Panc1 (cell line): Measurements from ENCODE around the gene PEX6. TPM values are rescaled to one million over a fixed set of nuclear protein-coding genes. Genes with fewer than 3 reads are reported as not detected.
A peak's percentile ranks its signal among the peaks of the same experiment; 100 is the strongest.

Experiments used
- ATAC-seq: fragments of 200-7000 bp; cut with Tn5 transposase; 2 replicates; pipeline ENCODE4 v1.9.1; 2020; ENCODE audit warnings: mild to moderate bottlenecking, moderate library complexity
- BruUV-seq: library from RNA; stranded (reverse); fragments of 400-500 nt; replicated peaks from 2 replicates; lab custom pipeline; 2021; lab: Mats Ljungman, UMichigan
- CTCF ChIA-PET: fragments of 300-600 bp; sonication (Branson Sonifier 250); formaldehyde crosslinking; loops from one replicate; lab custom pipeline; 2022; ENCODE audit warnings: antibody characterized with exemption; lab: Charles Lee
- POLR2A ChIA-PET: fragments of 300-600 bp; sonication (Branson Sonifier 250); formaldehyde crosslinking; loops from one replicate; lab custom pipeline; 2022; ENCODE audit warnings: antibody characterized with exemption; lab: Charles Lee
- DNase-seq: peaks from one replicate; pipeline ENCODE4 v3.0.0-alpha.2; 2010; ENCODE audit warnings: low read depth, low spot score
- H3K27ac ChIP-seq: 2 replicates; pipeline ENCODE4 v1.5.1; 2011; ENCODE audit warnings: mild to moderate bottlenecking, low read length, inconsistent platforms
- H3K27me3 ChIP-seq: fragments of 200-500 bp; sonication (Bioruptor generic); 2 replicates; pipeline ENCODE4 v1.6.0; 2014; ENCODE audit warnings: low read length, inconsistent platforms; ENCODE audit not compliant: control insufficient read depth, insufficient read depth
- H3K36me3 ChIP-seq: fragments of 200-500 bp; sonication (Bioruptor generic); 2 replicates; pipeline ENCODE4 v1.5.1; 2014; ENCODE audit warnings: inconsistent platforms, mild to moderate bottlenecking, low read length, moderate library complexity; ENCODE audit not compliant: control insufficient read depth, insufficient read depth
- H3K4me1 ChIP-seq: 2 replicates; pipeline ENCODE4 v1.5.1; 2011; ENCODE audit warnings: inconsistent platforms, mild to moderate bottlenecking, low read length, moderate library complexity; ENCODE audit not compliant: control insufficient read depth, insufficient read depth
- H3K4me3 ChIP-seq, 2 experiments: 2 replicates each; pipeline ENCODE4 v1.5.1; 2011 to 2012; ENCODE audit warnings: low read depth in 2 of 2, low read length in 2 of 2, mild to moderate bottlenecking in 2 of 2, inconsistent platforms in 1 of 2, moderate library complexity in 1 of 2
- H3K9me3 ChIP-seq: fragments of 200-500 bp; sonication (Bioruptor generic); 2 replicates; pipeline ENCODE4 v1.5.1; 2014; ENCODE audit warnings: low read depth, mild to moderate bottlenecking, inconsistent platforms, low read length, moderate library complexity; ENCODE audit not compliant: control insufficient read depth, insufficient read depth
- CTCF ChIP-seq: fragments of 450-650 bp; IDR thresholded peaks from 2 replicates; pipeline ENCODE4 v1.5.1; 2017; ENCODE audit warnings: mild to moderate bottlenecking
- POLR2AphosphoS5 ChIP-seq: IDR thresholded peaks from 2 replicates; pipeline ENCODE4 v1.6.1; 2012; ENCODE audit warnings: mild to moderate bottlenecking, low read depth, low read length, moderate library complexity
- SIN3A ChIP-seq: IDR thresholded peaks from 2 replicates; pipeline ENCODE4 v1.6.1; 2012; ENCODE audit warnings: low read depth, mild to moderate bottlenecking, low read length, moderate library complexity, borderline replicate concordance; ENCODE audit not compliant: insufficient read depth
- TCF7L2 ChIP-seq: IDR thresholded peaks from 2 replicates; pipeline ENCODE4 v1.6.1; 2011; ENCODE audit warnings: mild to moderate bottlenecking, low read depth, low read length, inconsistent platforms
- in situ Hi-C: cut with HindIII; loops from 2 replicates; pipeline ENCODE4 v1.10.0; 2016; ENCODE audit warnings: low sequenced_read_pairs, low pct_unique_long_range_greater_than_20kb
- intact Hi-C: fragments of 100-400 bp; cut with micrococcal nuclease; formaldehyde crosslinking; loops from one replicate; pipeline ENCODE4 v1.10.0; 2022; ENCODE audit not compliant: unreplicated experiment
- total RNA-seq: library from RNA; stranded (reverse); gene quantifications from one replicate; pipeline ENCODE4 v1.2.1, GENCODE V29; 2021; ENCODE audit not compliant: unreplicated experiment
- TF ChIP-seq, protein P1 (sequence below), 2 experiments: IDR thresholded peaks; 2 replicates each; pipeline ENCODE4 v1.6.1; 2011 to 2012; ENCODE audit warnings: low read depth in 2 of 2, control low read depth in 1 of 2, low read length in 1 of 2, mild to moderate bottlenecking in 1 of 2, moderate library complexity in 1 of 2; ENCODE audit not compliant: insufficient read depth in 1 of 2

The PEX6 gene
- total RNA-seq, 1 experiment from 2014 or later: 21.7 TPM

DNA sequence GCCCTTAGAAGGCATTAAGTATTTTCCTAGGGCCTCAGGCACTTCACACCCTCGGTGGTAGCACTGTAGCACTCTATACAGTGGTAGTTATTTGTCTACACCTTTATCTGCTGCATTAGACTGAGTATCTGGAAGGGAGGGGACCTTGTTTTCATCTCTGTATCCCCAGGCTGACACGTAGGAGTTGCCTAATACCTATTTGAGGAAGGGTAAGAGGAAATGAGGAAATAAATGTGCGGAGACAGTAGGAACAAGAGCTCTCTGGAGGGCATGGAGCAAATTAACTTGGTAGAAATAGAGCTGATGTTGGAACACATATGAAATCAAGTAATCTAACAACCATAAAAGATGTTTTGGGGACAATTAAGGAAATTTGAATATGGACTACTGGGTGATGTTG lies 45.8 kb downstream of the PEX6 start:
- DNase-seq (no peak), ATAC-seq (no peak)
- no peak overlapping the region for H3K4me3 ChIP-seq
- H3K4me1 ChIP-seq: peaks cover 4% of the 10 kb centered on the region; the same call in 1 of the 2 replicates
- H3K36me3 ChIP-seq: peaks cover 8% of the 10 kb centered on the region; the same call in 1 of the 2 replicates
- no peaks in the 10 kb centered on the region for H3K9me3 ChIP-seq
- intact Hi-C loops (no loop called here), in situ Hi-C loops (no loop called here)
- CTCF ChIA-PET: no interaction called here
- BruUV-seq: no TSS peak
- POLR2A ChIA-PET: interaction anchor here (0.7 kb wide), 1 partner anchor 116 kb away, joined by 3 read pairs; no protein-coding TSS in a partner anchor
- no peak for TF ChIP-seq TCF7L2
- H3K27ac ChIP-seq: no peak overlapping the region
- no peaks in the 10 kb centered on the region for H3K27me3 ChIP-seq

GRCh38 chr6:42932412-42932811 lies 46.6 kb downstream of the PEX6 start:
- in situ Hi-C loops (no loop called here), intact Hi-C loops (no loop called here)
- DNase-seq (no peak), ATAC-seq (no peak)
- peaks cover 4% of the 10 kb centered on the region; the same call in 1 of the 2 replicates for H3K4me1 ChIP-seq
- H3K27me3 ChIP-seq: no peaks in the 10 kb centered on the region
- ChIA-PET POLR2A (interaction anchor here (0.6 kb wide), 1 partner anchor 218 kb away, joined by 8 read pairs; no protein-coding TSS in a partner anchor), CTCF (no interaction called here)
- H3K9me3 ChIP-seq: no peaks in the 10 kb centered on the region
- TF ChIP-seq TCF7L2 (no peak), CTCF (no peak), SIN3A (no peak), POLR2AphosphoS5 (no peak)
- TF ChIP-seq, protein P1, sequence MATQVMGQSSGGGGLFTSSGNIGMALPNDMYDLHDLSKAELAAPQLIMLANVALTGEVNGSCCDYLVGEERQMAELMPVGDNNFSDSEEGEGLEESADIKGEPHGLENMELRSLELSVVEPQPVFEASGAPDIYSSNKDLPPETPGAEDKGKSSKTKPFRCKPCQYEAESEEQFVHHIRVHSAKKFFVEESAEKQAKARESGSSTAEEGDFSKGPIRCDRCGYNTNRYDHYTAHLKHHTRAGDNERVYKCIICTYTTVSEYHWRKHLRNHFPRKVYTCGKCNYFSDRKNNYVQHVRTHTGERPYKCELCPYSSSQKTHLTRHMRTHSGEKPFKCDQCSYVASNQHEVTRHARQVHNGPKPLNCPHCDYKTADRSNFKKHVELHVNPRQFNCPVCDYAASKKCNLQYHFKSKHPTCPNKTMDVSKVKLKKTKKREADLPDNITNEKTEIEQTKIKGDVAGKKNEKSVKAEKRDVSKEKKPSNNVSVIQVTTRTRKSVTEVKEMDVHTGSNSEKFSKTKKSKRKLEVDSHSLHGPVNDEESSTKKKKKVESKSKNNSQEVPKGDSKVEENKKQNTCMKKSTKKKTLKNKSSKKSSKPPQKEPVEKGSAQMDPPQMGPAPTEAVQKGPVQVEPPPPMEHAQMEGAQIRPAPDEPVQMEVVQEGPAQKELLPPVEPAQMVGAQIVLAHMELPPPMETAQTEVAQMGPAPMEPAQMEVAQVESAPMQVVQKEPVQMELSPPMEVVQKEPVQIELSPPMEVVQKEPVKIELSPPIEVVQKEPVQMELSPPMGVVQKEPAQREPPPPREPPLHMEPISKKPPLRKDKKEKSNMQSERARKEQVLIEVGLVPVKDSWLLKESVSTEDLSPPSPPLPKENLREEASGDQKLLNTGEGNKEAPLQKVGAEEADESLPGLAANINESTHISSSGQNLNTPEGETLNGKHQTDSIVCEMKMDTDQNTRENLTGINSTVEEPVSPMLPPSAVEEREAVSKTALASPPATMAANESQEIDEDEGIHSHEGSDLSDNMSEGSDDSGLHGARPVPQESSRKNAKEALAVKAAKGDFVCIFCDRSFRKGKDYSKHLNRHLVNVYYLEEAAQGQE (IDR thresholded peaks at IDR 0.05; ENCODE audit: insufficient read depth in 1 of 2, low read depth in 2 of 2, low read length in 1 of 2): no peak
- no peak overlapping the region for H3K27ac ChIP-seq
- H3K4me3 ChIP-seq: no peak overlapping the region
- H3K36me3 ChIP-seq: peaks cover 8% of the 10 kb centered on the region; the same call in 1 of the 2 replicates
- BruUV-seq: no TSS peak

GRCh38 chr6:42929821-42930360 lies 49.1 kb downstream of the PEX6 start:
- BruUV-seq: TSS peak; percentile 89
- Histone ChIP-seq H3K27ac (peak overlapping the region; percentile 98), H3K4me3 (peak overlapping the region; percentile 82 to 97), H3K9me3 (no peaks in the 10 kb centered on the region), H3K36me3 (peaks cover 2% of the 10 kb centered on the region; the same call in 1 of the 2 replicates), H3K4me1 (peaks cover 9% of the 10 kb centered on the region; the same call in 1 of the 2 replicates), H3K27me3 (no peaks in the 10 kb centered on the region)
- ChIA-PET POLR2A (interaction anchor here (0.5 to 1.3 kb wide), 3 partner anchors 8 to 212 kb away, joined by 4 to 7 read pairs (median 5); no protein-coding TSS in a partner anchor), CTCF (interaction anchor here (0.6 to 0.7 kb wide), 3 partner anchors 34 to 440 kb away, joined by 4 read pairs; partner anchors contain the start of gene ZNF318)
- TF ChIP-seq TCF7L2 (no peak), CTCF (no peak), SIN3A (no peak), POLR2AphosphoS5 (no peak)
- TF ChIP-seq, protein P1 (IDR thresholded peaks at IDR 0.05; ENCODE audit: insufficient read depth in 1 of 2, low read depth in 2 of 2, low read length in 1 of 2): no peak
- intact Hi-C loops: no loop called here
- in situ Hi-C loops: no loop called here
- DNase-seq (peak; percentile 1), ATAC-seq (peak; percentile 5; the same call in 1 of the 2 replicates)
